HK-2 (cell line): Measurements from ENCODE around the gene SPACA9.

ENCODE experiments used
- DNase-seq: peaks from one replicate; pipeline ENCODE4 v3.0.0-alpha.2; 2018; ENCODE audit not compliant: unreplicated experiment

SPACA9 gene

GRCh38 chr9:132878695-132879456 lies at the start of gene SPACA9:
Gene SPACA9 (plus strand): TSS chr9:132878898. CDS start chr9:132883948, 5,050 bp downstream.
- DNase-seq: peak; percentile 31

- no peak for DNase-seq
Measured at GRCh38 chr9:132832171-132832881, 46.4 kb upstream of the SPACA9 start.

GRCh38 chr9:132833550-132834121 lies 45.1 kb upstream of the SPACA9 start:
- DNase-seq: no peak

GRCh38 chr9:132834343-132834742 lies 44.4 kb upstream of the SPACA9 start:
- DNase-seq: no peak

- no peak for DNase-seq
Measured at GRCh38 chr9:132837501-132838286, 41.0 kb upstream of the SPACA9 start.

GRCh38 chr9:132838291-132838690 lies 40.4 kb upstream of the SPACA9 start:
- DNase-seq: no peak

- no peak for DNase-seq
Measured at GRCh38 chr9:132840980-132841379, 37.7 kb upstream of the SPACA9 start.

GRCh38 chr9:132842124-132843044 lies 36.3 kb upstream of the SPACA9 start:
- no peak for DNase-seq

GRCh38 chr9:132846109-132846917 lies 32.4 kb upstream of the SPACA9 start:
- DNase-seq: no peak

- no peak for DNase-seq
Measured at GRCh38 chr9:132846918-132847515, 31.7 kb upstream of the SPACA9 start.

GRCh38 chr9:132849185-132849706 lies 29.5 kb upstream of the SPACA9 start:
- DNase-seq: no peak

GRCh38 chr9:132853482-132853881 lies 25.2 kb upstream of the SPACA9 start:
- no peak for DNase-seq

GRCh38 chr9:132854832-132855231 lies 23.9 kb upstream of the SPACA9 start:
- no peak for DNase-seq

GRCh38 chr9:132855904-132856303 lies 22.8 kb upstream of the SPACA9 start:
- no peak for DNase-seq

- no peak for DNase-seq
Measured at GRCh38 chr9:132857031-132857430, 21.7 kb upstream of the SPACA9 start.

- no peak for DNase-seq
Measured at GRCh38 chr9:132857616-132858342, 20.9 kb upstream of the SPACA9 start.

- DNase-seq: no peak
Measured at GRCh38 chr9:132858751-132859150, 19.9 kb upstream of the SPACA9 start.

- no peak for DNase-seq
Measured at GRCh38 chr9:132861666-132862065, 17.0 kb upstream of the SPACA9 start.

GRCh38 chr9:132862533-132862932 lies 16.2 kb upstream of the SPACA9 start:
- no peak for DNase-seq
